Anterior cingulate cortex (tissue), 58 donors: ENCODE results near the gene DNHD1.

Experiments
- DNase-seq, 58 donors: peaks; one replicate each; lab custom pipeline; 2025; lab: John Stamatoyannopoulos, UW

The DNHD1 gene

DNA sequence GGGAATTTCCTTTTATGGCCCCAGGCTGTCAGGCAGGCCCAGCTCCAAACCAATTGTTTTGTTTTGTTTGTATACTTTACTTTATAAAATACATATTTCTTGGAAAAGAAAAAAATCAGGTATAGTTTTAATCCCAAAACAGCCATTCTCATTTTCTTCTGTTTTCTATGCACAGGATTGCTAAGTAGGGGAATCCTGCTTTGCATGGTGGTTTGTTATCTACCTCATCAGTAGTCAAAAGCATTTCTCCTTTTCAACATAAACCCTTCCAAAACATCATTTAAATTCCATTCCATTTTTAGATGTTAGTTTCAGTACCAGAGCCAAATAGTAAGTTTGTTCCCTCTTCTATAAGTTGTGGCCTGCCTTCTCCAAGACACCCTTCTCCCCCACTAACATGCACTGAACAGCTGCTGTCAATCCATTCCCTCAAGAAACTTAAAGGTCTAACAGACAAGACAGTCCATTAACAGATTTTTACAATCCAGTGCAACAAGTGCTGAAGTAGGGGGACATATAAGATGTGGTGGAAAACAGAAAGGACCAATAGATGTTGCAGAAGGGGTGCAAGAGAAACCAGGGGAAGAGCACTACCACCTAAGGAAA lies 110.2 kb downstream of the DNHD1 start:
- DNase-seq: no peak

DNA sequence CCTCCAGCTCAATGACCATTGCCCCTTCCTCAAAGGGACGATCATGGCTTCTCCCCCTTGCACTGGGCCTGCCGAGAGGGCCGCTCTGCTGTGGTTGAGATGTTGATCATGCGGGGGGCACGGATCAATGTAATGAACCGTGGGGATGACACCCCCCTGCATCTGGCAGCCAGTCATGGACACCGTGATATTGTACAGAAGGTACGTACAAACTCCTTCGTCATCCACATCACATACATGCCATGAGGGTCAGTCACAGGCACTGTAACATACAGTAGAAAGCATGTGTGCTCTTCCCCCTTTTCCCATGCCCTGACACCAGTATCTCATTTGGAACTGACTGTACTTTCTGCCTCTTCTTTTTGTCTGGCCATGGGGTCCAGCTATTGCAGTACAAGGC lies 110.9 kb downstream of the DNHD1 start:
- DNase-seq: no peak

DNA sequence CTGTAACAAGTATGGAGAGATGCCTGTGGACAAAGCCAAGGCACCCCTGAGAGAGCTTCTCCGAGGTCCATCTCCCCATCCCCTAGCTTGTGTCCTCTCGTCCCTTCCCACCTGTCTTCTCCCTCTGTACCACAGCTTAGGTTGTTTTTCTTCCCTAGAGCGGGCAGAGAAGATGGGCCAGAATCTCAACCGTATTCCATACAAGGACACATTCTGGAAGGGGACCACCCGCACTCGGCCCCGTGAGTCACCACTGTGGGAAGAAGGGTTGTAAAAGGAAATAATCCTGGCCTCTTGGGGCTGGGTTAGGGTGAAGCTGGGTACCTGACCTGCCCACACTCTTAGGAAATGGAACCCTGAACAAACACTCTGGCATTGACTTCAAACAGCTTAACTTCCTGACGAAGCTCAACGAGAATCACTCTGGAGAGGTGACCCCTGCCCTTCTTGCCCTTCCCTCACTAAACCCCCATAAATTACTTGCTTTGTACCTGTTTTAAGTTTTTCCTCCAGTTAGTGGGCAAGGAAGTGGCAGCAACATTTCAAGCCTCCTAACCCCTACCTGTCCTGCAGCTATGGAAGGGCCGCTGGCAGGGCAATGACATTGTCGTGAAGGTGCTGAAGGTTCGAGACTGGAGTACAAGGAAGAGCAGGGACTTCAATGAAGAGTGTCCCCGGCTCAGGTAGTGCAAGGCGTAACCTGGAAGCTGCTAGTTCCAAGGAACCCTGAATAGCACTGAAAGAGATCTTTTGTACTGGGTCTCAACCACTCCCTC lies 111.8 kb downstream of the DNHD1 start:
- no peak for DNase-seq

DNA sequence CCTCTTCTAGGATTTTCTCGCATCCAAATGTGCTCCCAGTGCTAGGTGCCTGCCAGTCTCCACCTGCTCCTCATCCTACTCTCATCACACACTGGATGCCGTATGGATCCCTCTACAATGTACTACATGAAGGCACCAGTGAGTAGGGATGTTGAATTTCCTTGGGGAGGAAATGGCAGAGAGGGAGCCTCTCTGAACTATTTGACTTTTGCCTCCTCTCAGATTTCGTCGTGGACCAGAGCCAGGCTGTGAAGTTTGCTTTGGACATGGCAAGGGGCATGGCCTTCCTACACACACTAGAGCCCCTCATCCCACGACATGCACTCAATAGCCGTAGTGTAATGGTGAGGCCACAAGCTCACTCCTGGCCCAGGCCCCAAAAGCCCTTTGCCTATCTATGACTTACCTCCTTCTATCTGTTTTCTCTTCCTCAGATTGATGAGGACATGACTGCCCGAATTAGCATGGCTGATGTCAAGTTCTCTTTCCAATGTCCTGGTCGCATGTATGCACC lies 112.5 kb downstream of the DNHD1 start:
- DNase-seq: no peak

DNA sequence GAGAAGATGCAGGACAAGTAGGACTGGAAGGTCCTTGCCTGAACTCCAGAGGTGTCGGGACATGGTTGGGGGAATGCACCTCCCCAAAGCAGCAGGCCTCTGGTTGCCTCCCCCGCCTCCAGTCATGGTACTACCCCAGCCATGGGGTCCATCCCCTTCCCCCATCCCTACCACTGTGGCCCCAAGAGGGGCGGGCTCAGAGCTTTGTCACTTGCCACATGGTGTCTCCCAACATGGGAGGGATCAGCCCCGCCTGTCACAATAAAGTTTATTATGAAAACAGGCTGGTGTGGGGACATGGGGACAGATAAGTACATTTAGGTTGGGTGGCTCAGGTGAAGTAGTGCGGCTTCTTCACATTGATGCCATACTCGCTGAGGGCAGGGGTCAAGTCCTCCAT lies 113.5 kb downstream of the DNHD1 start:
- DNase-seq: no peak

DNA sequence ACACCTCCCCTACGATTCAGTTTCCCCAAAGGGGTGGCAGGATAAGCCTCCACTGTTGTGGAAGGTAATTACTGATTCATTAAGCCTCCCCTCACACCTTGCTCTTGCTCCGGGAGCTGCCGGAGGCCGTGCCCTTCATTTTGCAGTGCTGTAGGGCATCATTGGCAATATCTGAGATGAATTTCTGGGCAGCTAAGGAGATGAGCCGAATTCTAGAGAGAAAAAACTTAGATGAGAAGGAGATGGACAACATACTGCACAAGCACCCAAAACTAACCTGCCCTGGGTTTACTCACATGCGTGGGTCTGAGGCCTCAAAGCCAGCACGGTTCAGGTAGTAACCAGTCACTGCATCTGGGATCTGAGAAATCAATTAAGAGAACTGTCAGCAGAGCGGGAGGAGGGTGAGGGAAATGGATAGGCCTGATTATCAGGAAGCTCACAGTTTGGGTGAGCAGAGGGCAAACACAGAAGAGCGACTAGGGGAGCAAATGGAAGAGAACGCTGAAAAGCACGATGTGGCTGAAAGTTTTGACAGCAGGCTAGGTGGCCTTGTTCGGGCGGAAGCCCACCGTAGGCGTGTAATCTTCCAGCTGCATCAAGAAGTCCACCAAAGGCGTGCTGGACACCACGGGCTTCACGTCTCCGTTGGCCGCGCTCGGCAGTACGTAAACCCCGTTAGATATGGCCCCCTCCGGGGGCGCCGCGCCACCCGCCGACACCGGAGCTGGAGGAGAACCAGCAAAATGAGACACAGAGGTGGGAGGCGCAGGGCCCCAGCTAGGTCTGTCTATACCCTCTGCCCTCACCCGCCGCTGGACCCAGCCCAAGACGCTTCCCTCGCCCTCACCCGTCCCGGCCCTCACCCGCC lies 114.2 kb downstream of the DNHD1 start:
- DNase-seq: peak in 17 of 58 donors; percentile 12 to 77 (median 55)

DNA sequence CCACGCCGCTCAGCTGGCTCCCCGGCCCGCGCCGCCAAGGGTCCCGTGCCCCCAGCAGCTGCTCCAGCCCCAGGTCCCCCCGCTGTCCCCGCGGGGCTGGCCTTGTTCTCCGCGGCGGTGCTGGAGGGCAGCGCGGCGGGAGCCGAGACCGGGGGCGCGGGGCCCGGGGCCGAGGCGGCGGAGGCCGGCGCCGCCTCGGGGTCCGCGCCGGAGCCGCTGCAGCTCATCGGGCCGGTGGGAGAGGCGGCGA lies 114.8 kb downstream of the DNHD1 start:
- DNase-seq: peak in 4 of 58 donors; percentile 55 to 67 (median 62)

DNA sequence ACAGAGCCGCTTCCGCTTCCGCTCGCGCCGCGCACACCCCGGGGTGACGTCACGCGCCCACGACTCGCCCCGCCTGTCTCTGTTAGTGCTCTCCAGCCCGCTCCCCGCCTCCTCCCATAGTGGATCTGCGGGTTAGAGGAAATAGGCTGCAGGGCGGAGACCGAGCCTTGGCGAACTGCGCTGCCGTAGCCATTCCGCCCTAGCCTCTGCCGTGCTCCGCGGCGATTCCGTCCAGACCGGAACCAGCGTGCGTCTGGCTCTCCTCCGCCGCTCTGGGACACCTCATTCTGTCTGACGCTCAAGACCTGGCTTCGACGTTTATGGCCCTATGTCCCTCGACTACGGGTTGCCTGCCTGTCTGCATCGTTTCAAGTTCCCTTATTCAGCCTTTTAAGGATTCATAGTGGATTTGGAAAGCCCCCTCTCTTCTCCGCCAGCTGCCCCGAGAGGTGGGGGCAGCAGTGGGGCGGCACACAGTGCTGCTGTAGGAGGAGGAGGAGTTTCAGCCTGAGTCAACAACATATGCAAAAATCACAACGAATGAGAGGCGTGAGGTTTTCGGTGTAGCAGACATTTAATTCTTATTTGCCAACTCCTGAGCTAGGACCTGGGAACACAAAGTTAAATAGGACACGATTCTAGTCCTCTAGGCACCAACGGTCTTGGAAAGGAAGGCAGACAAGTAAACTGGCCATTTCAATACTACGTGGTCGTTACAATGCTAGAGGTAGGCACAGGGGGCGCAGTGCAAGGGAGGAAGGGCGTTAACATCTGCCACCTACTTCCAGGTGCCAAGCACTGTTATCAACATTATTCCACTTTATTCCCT lies 115.3 kb downstream of the DNHD1 start, which contains the start of gene TAF10:
Gene TAF10 (minus strand): TSS at position 4 of the 829 bp plus-strand sequence. CDS start 27 bp downstream, outside the sequence.
- DNase-seq: peak; percentile 53 to 97 (median 92)

DNA sequence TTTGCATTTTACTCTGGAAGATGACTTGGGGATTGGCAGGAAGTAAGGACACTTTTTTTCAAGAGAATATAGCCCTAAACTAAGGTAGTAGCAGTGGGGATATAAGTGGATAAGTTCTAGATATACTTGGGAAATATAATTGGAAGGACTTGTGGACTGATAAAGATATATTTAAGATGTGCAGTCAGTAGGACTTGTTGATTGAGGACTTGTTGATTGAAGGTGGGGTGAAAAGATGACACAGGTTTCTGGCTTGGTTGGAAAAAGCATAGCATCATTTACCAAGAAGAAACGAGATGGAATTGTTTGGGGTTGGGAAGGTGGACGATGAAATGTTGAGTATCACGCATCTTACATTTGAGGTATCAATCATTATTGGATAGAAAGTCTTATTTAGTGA lies 116.4 kb downstream of the DNHD1 start:
- no peak for DNase-seq

DNA sequence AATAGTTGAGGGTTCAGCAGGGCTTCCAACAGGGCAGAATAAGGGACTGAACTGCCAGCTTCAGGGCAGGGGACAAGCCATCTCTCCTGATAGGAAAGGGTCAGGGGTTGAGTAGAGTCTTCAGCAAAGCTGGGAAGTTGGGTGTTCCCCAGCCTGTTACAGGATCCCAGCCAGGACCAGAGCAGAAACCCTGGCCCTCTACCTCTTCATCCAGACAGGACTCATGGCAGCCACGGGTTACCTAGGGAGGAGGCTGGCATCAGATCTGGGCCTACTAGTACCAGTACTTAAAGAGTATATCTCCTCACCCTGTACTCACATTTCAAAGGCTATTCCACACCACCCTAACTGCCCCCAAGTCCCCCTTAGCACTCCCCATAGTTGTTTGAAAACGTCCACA lies 117.4 kb downstream of the DNHD1 start:
- DNase-seq: no peak

DNA sequence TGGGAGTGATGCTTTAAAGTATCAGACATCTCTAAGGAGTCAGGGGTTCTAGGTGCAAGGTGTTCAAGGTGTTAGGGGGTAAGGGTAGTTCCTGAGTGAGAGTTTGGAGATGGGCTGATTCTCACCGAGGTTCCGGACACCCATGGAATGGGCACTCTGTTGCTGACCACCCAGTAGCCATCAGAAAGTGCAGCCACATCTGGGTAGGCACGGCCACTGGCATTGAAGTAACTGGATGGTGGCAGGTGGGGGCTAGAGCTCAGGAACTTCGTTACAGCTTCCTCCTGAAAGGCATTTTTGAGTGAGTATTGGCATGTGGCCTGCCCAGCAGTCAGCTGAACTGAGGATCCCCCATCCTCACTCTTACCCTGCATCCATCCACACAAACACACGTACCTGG lies 118.0 kb downstream of the DNHD1 start:
- no peak for DNase-seq

DNA sequence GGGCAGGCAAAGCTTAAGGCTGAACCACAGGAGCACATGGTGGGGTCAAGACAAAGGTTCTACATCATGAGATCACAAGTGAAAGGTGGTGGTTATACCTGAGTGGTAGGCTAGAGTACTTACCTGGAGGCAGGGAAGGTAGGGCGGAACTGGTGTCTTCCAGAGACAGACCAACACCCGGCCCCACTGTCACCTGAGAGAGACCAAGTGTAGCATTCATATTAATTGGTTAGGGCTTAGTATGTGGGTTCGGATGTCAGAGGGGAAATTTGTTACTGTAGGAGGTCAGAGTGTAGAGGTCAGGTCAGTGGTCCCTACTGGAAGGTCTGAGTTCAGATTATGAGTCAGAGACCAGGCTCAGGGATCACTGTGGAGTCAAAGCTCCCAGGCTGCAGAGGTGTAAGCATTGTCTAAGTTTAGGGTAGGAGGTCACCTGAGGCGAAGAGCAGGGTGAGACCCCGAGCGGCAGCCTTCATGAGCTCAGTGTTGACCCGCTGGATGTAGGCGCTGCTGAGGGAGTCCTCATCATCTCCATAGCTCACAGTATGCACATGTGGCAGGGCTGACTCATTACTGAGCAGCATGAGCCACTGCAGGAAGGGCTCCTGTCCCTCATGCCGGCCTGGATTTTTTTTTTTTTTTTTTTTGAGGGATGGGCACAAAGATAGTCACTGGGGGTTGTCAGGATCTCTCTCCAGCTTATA lies 119.0 kb downstream of the DNHD1 start:
- DNase-seq: no peak

DNA sequence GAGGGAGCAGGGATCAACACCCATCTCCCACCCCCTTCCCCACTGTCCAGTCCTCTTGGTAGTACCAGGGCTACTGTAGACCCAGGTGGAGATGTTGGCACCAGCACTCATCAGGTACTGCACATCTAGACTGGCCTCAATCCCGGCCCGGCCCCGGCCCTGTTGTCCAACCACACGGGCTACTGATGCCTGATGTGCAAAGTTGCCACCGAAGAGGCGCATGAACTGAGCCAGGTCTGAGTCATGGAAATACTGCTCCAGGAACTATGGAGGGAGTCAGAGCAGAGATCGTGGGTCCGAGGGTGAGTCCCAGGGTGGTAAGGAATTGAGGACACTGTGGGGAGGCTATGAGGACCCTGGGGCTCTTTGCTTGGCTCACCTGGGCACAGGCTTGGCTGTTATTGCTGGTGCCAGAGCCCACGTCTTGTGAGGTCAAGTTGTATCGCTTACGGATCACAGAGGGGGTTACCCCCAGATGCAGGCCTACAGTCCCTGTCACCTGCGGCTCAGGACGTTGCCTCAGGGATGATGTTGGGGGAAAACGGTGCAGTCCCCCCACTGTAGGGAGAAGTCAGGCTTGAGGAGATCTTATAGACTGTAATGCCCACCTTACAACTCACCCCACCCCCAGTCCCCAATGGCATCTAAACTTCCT lies 119.6 kb downstream of the DNHD1 start:
- no peak for DNase-seq

DNA sequence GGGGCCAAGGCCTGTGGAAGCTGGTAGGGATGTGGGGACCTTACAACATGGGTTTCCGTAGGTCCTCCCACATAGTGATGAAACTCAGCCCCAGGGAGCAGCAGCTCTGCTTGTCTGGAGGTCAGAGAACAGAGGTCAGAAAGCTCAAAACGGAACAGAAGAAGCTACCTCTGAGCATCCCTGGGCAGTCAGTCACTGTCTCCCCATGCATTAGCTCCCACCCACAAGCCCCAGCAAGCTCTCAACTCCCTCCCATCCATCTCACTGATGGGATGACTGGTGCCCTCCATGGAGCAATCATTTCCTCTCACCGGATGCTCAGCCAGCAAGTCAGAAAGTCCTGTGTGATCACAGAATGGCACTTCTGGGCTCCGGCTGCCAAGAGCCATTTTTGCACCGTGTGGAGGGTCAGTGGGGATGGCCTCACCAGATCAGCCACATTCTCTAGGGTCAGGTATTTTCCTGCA lies 120.3 kb downstream of the DNHD1 start:
- no peak for DNase-seq

DNA sequence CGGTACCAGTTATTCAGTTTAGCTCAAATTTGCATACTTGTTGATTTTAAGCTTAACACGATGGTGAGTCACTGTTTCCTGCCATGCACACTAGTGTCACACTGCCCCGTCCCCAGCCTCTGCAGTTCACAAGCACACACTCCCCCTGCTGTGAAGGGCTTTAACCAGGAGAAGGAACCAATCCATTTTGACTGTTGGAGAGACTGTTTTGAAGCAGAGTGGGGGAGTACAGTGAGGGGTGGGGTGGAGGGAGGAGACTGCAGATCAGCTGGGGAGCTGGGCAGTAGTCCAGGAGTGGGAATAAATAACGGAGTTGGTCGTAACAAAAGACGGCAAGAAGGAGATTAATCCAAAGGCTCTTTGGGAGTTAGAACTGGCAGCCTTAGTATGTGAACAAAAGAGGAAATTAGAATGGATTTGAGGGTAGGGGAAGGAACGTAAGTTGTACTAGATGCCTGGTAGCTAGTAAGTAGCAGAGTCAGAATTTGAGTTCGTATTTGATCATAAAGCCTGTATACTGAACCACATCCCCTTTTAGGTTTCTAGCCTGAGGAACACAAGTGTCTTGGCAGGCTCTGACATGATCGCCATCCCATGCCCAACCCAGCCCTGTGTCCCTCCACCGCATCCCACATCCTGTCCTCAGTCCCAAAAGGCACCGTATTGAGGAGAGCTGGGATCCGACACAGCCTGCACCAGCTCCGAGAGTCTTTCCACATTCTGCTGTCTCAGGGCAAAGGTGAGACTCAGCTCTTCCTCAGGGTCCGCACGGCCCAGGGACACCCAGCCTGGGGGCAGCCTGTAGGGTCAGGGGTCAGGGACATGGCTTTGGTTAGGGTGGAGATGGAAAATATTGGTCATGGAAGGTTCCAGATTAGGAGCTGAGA lies 121.3 kb downstream of the DNHD1 start:
- peak in 54 of 58 donors; percentile 17 to 82 (median 56) for DNase-seq

DNA sequence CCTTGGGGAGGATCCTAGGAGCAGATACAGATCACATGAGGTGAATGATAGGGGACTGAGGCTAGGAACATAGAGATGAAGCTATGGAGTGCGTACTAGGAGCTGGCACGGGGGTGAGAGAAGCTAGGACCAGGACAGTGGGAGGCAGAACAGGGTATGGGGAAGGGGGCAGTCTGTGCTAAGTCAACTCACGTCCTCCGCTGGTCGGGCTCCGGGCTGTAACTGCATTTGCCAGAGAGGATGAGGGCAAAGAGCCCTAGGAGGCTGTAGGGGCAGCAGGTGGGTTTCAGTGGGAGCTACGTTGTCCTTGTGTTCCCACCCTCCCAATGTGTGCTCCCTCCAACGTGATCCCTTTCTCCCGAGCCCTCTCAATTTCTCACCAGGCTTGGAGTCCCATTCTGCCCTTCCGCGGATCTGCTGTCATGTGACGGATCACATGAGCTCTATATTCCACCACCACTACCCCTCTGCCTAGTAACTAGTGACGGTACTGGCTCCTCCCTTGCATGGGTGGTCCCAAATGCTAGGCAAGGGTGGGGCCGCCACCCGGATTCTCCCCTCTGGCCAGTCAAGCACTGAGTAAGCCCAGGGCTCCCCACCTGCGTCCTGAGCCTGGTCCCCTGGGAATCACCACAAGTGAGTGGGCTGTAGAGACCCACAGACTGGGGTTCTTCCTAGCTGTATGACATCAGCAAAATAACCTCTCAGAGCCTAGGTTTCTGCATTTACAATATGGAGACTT lies 122.1 kb downstream of the DNHD1 start, which contains the start of gene TPP1:
Gene TPP1 (minus strand): TSS at position 419 of the 742 bp plus-strand sequence. CDS start 22 bp downstream, at position 397.
- DNase-seq: peak; percentile 59 to 98 (median 92)

DNA sequence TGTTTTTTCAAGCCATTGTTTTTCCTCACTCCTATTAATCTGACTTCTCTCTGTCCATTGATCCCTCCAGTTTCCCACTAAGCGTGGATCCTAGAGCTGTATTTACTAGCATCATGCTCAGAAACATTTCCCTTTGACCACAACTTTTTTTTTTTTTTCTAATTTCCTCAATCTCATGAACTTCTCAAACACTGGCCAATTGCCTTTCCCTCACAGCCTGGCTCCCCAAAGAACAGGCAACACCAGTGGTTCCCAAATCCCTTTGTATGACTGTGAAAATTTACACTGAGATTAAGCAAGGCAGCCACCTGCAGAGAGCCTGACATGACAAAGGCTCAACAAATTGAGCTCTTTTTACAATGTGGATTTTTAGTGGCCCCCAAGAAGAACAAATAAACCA lies 123.6 kb downstream of the DNHD1 start:
- DNase-seq: no peak
